Endothelial cell (in vitro differentiated cells): ENCODE measurements around the gene RPE. TPM values are rescaled to one million over a fixed set of nuclear protein-coding genes. Genes with fewer than 3 reads are reported as not detected.

Source experiments
- DNase-seq: peaks from one replicate; pipeline ENCODE4 v3.0.0; 2021; ENCODE audit warnings: low spot score
- H3K27ac Mint-ChIP-seq: one replicate; pipeline ENCODE4 v1.8.0; 2021; ENCODE audit warnings: mixed read lengths, inconsistent platforms; ENCODE audit not compliant: unreplicated experiment
- H3K27me3 Mint-ChIP-seq: one replicate; pipeline ENCODE4 v1.8.0; 2021; ENCODE audit warnings: mild to moderate bottlenecking, moderate library complexity, mixed read lengths, inconsistent platforms; ENCODE audit not compliant: unreplicated experiment
- H3K36me3 Mint-ChIP-seq: one replicate; pipeline ENCODE4 v1.8.0; 2021; ENCODE audit warnings: mild to moderate bottlenecking, low read depth, mixed read lengths, inconsistent platforms; ENCODE audit not compliant: unreplicated experiment
- H3K4me1 Mint-ChIP-seq: one replicate; pipeline ENCODE4 v1.8.0; 2021; ENCODE audit warnings: mild to moderate bottlenecking, mixed read lengths, inconsistent platforms; ENCODE audit not compliant: unreplicated experiment
- H3K4me3 Mint-ChIP-seq: one replicate; pipeline ENCODE4 v1.8.0; 2021; ENCODE audit warnings: mild to moderate bottlenecking, mixed read lengths, inconsistent platforms; ENCODE audit not compliant: unreplicated experiment
- H3K9me3 Mint-ChIP-seq: one replicate; pipeline ENCODE4 v1.8.0; 2021; ENCODE audit warnings: mixed read lengths, inconsistent platforms; ENCODE audit not compliant: unreplicated experiment
- long read RNA-seq: library from polyadenylated mRNA; unstranded; transcript quantifications from one replicate; pipeline ENCODE4 v2.0.0, GENCODE V29; 2020; ENCODE audit not compliant: unreplicated experiment
- total RNA-seq: library from RNA; stranded (reverse); fragmentation: NEBNext Ultra II Directional; extraction: Animal tissue kit (Norgen Biotek cat#: 25700); gene quantifications from one replicate; pipeline ENCODE4 v1.2.1, GENCODE V29; 2021; ENCODE audit not compliant: unreplicated experiment
- TF ChIP-seq, protein P1 (sequence below): fragments of 200-600 bp; sonication (generic); IDR thresholded peaks from one replicate; pipeline ENCODE4 v1.5.0; 2021; ENCODE audit warnings: antibody characterized with exemption; ENCODE audit not compliant: unreplicated experiment

Gene RPE
- 41.0 TPM for total RNA-seq
- long read RNA-seq, transcript RPE-202 (6 exons, 2,569 nt), result major isoform, 24 of 30 reads
- long read RNA-seq, partial matches to known transcripts, result 1 of 30 reads
- long read RNA-seq, other reads (novel, unspliced or antisense), result 2 of 30 reads

DNA sequence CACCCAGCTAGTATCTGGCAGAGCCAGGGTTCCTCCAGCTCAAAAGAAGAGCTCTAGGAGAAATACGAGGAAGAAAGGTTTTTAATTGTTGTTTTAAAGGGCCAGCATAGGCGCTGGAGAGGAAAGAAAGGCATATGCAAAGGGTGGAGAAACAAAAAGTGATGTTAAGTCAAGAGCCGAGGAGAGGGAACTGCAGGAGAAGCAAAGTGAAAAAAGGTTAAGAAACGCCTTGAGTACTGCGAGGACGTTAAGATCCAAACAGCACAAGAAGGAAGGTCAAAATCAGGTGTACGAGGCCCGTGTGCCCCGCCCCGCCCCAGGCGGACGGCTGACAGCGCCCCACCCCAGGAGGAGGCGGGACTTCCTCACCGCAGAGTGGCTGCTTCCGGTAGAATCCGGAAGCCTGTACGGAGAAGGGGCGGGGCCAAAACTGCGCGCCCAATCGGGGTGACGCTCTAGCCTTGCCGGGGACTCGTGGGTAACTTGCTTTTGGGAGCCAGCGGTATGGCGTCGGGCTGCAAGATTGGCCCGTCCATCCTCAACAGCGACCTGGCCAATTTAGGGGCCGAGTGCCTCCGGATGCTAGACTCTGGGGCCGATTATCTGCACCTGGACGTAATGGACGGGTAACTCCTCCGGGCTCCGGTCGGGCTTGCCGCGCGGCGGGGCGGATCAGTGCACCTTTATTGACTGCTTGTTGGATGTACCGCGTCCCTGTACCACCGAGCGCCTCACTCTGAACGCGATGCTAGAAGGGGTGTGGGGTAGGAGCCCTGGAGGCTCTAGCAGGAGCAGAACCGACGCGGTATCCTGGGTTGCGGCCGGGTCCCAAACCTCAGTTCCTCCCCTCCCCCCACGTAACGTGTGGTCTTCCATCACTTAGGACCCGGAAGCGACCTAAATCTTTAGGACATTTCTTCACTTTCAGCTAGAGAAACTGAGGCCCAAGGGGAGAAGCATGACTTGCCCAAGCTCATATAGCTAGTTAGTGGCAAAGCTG, at the start of gene RPE:
TSS of gene RPE (plus strand) at position 481 of the 1,000 bp plus-strand sequence. CDS start at position 505, 24 bp downstream.
- peak; percentile 94 for DNase-seq
- peak within 1 kb of the TSS; percentile 87 for H3K27ac Mint-ChIP-seq
- TF ChIP-seq, protein P1, sequence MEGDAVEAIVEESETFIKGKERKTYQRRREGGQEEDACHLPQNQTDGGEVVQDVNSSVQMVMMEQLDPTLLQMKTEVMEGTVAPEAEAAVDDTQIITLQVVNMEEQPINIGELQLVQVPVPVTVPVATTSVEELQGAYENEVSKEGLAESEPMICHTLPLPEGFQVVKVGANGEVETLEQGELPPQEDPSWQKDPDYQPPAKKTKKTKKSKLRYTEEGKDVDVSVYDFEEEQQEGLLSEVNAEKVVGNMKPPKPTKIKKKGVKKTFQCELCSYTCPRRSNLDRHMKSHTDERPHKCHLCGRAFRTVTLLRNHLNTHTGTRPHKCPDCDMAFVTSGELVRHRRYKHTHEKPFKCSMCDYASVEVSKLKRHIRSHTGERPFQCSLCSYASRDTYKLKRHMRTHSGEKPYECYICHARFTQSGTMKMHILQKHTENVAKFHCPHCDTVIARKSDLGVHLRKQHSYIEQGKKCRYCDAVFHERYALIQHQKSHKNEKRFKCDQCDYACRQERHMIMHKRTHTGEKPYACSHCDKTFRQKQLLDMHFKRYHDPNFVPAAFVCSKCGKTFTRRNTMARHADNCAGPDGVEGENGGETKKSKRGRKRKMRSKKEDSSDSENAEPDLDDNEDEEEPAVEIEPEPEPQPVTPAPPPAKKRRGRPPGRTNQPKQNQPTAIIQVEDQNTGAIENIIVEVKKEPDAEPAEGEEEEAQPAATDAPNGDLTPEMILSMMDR, result no peak
- peaks cover 16% of the 10 kb centered on the region for H3K4me1 Mint-ChIP-seq
- no peaks in the 10 kb centered on the region for H3K9me3 Mint-ChIP-seq
- peaks cover 2% of the 10 kb centered on the region for H3K36me3 Mint-ChIP-seq
- H3K4me3 Mint-ChIP-seq, result peak within 1 kb of the TSS; percentile 98
- peaks cover 1% of the 10 kb centered on the region for H3K27me3 Mint-ChIP-seq

DNA sequence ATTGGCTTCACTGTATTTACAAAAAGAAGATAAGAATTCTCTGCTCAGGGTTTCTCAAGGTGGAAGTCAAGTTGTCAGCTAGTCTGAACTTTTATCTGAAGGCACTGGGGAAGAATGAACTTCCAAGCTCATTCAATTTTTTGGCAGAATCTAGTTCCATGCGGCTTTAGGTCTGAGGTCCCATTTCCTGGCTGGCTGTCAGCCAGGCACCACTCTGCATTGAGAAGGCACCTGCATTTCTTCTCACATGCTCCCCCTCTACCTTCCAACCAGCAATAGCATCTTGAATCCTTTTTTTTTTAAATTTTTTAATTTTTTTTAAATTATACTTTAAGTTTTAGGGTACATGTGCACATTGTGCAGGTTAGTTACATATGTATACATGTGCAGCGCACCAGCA, 46.2 kb upstream of the RPE start:
- Mint-ChIP-seq H3K4me1 (peaks cover 3% of the 10 kb centered on the region), H3K9me3 (no peaks in the 10 kb centered on the region), H3K36me3 (no peaks in the 10 kb centered on the region), H3K27ac (no peak overlapping the region), H3K4me3 (no peak overlapping the region), H3K27me3 (peaks cover 1% of the 10 kb centered on the region)
- no peak for DNase-seq
- TF ChIP-seq, protein P1, result no peak

DNA sequence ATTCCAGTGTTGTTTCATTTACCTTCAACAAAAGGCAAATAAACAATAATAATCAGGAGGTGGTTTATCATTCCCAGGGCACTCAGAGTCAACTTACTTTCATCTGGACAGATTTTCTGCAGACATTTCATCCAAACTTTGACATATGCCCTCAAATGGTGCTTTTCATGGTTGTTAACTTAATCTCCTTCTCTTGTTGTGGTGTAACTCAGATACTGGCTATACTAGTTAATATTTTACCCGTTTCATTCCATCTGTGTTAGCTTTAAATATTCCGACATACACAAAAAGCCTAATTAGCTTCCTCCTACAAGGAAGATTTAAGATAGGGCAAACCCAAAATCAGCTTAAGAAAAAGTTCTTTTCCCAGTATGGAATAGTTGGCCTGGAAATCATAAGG, 44.4 kb upstream of the RPE start:
- no peak overlapping the region for H3K27ac Mint-ChIP-seq
- H3K27me3 Mint-ChIP-seq, result peaks cover 1% of the 10 kb centered on the region

DNA sequence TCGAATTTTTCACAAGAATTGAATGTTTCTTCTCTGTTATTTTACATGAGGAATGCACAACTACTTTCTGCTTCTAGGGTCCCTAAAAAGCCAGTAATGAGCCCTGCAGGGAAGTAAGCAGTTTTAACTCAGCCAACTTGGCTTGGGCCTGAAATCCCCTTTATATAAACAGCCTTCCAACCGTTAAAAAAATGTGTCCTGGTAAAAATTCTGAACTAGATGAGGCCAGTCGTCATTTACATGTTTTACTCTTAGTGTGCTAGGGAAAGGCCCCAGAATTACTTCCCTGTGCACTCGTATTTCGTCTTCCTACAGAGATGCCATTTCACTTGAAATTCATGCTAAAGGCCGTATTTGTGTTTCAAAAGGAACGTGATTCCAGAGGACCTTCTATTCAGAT, 42.4 kb upstream of the RPE start:
- Mint-ChIP-seq H3K4me3 (no peak overlapping the region), H3K4me1 (peaks cover 3% of the 10 kb centered on the region), H3K27me3 (peaks cover 1% of the 10 kb centered on the region), H3K9me3 (no peaks in the 10 kb centered on the region), H3K27ac (no peak overlapping the region), H3K36me3 (no peaks in the 10 kb centered on the region)
- DNase-seq, result no peak
- TF ChIP-seq, protein P1, result no peak

More for the DNA sequence above, 44.4 kb upstream of the RPE start:
- no peaks in the 10 kb centered on the region for H3K36me3 Mint-ChIP-seq
- DNase-seq, result no peak
- H3K9me3 Mint-ChIP-seq, result no peaks in the 10 kb centered on the region
- no peak overlapping the region for H3K4me3 Mint-ChIP-seq
- TF ChIP-seq, protein P1, result no peak
- peaks cover 3% of the 10 kb centered on the region for H3K4me1 Mint-ChIP-seq
